PC-9 (cell line): Measurements from ENCODE around the gene FGF12. TPM values are rescaled to one million over a fixed set of nuclear protein-coding genes. Genes with fewer than 3 reads are reported as not detected.
"Not testable (repeated sequence)": the region's sequence is repeated elsewhere in the genome, so short reads cannot be mapped to it uniquely, and the experiment has no call there.

ENCODE experiments used
- Bru-seq: library from RNA; stranded (reverse); fragments of 400-500 nt; gene quantifications from one replicate; lab custom pipeline; 2021; lab: Mats Ljungman, UMichigan
- BruChase-seq, 2 experiments: library from RNA; stranded (reverse); fragments of 400-500 nt; gene quantifications; one replicate each; lab custom pipeline; 2021; lab: Mats Ljungman, UMichigan
- BruUV-seq: library from RNA; stranded (reverse); fragments of 400-500 nt; replicated peaks from 2 replicates; lab custom pipeline; 2021; lab: Mats Ljungman, UMichigan
- CTCF ChIA-PET: fragments of 300-600 bp; sonication (Branson Sonifier 250); formaldehyde crosslinking; loops from one replicate; lab custom pipeline; 2022; ENCODE audit warnings: antibody characterized with exemption; lab: Charles Lee
- POLR2A ChIA-PET: fragments of 300-600 bp; sonication (Branson Sonifier 250); formaldehyde crosslinking; loops from one replicate; lab custom pipeline; 2022; ENCODE audit warnings: antibody characterized with exemption; ENCODE audit not compliant: unreplicated experiment; lab: Charles Lee
- DNase-seq, 2 experiments: peaks; one replicate each; pipeline versions ENCODE4 v3.0.0 to v3.0.0-alpha.2; 2015 to 2022; ENCODE audit warnings: mixed read lengths in 1 of 2
- H2AFZ ChIP-seq: fragments of 200-600 bp; sonication (generic); 2 replicates; pipeline ENCODE4 v1.8.1; 2017; ENCODE audit warnings: antibody characterized with exemption
- H3F3A ChIP-seq: fragments of 200-600 bp; sonication (generic); 2 replicates; pipeline ENCODE4 v1.8.1; 2017; ENCODE audit warnings: antibody characterized with exemption, mild to moderate bottlenecking, low read depth; ENCODE audit not compliant: insufficient read depth
- H3K27ac ChIP-seq: fragments of 200-600 bp; sonication (generic); 2 replicates; pipeline ENCODE4 v1.6.1; 2016; ENCODE audit warnings: mixed run types
- H3K27me3 ChIP-seq: fragments of 200-600 bp; sonication (generic); 2 replicates; pipeline ENCODE4 v1.6.1; 2016; ENCODE audit warnings: low read depth, mixed run types; ENCODE audit not compliant: insufficient read depth
- H3K36me3 ChIP-seq: fragments of 200-600 bp; sonication (generic); 2 replicates; pipeline ENCODE4 v1.6.1; 2016; ENCODE audit warnings: low read depth, mixed run types
- H3K4me1 ChIP-seq: fragments of 200-600 bp; sonication (generic); replicated peaks from 2 replicates; pipeline ENCODE4 v1.6.1; 2016; ENCODE audit warnings: mixed run types; ENCODE audit not compliant: insufficient read depth
- H3K4me2 ChIP-seq: fragments of 200-600 bp; sonication (generic); 2 replicates; pipeline ENCODE4 v1.6.1; 2017; ENCODE audit warnings: mixed run types
- H3K4me3 ChIP-seq: fragments of 200-600 bp; sonication (generic); 2 replicates; pipeline ENCODE4 v1.6.1; 2016; ENCODE audit warnings: mixed run types
- H3K79me2 ChIP-seq: fragments of 200-600 bp; sonication (generic); 2 replicates; pipeline ENCODE4 v1.6.1; 2017; ENCODE audit warnings: low read depth, mixed run types
- H3K9me2 ChIP-seq: fragments of 200-600 bp; sonication (generic); 2 replicates; pipeline ENCODE4 v1.8.1; 2017; ENCODE audit warnings: mild to moderate bottlenecking; ENCODE audit not compliant: insufficient read depth
- H3K9me3 ChIP-seq: fragments of 200-600 bp; sonication (generic); 2 replicates; pipeline ENCODE4 v1.8.1; 2016; ENCODE audit warnings: low read depth; ENCODE audit not compliant: insufficient read depth
- H4K20me1 ChIP-seq: fragments of 200-600 bp; sonication (generic); 2 replicates; pipeline ENCODE4 v1.8.1; 2017; ENCODE audit not compliant: insufficient read depth
- EZH2 ChIP-seq: fragments of 200-600 bp; sonication (generic); IDR thresholded peaks from 2 replicates; pipeline ENCODE4 v1.8.0; 2017; ENCODE audit warnings: antibody characterized with exemption, low read depth
- intact Hi-C: fragments of 100-400 bp; cut with micrococcal nuclease; formaldehyde crosslinking; loops from one replicate; pipeline ENCODE4 v1.10.0; 2022; ENCODE audit not compliant: unreplicated experiment
- long read RNA-seq: library from polyadenylated mRNA; stranded (forward); transcript quantifications from one replicate; pipeline ENCODE4 v2.0.0, GENCODE V29; 2022
- total RNA-seq: library from RNA; stranded (reverse); gene quantifications from 2 replicates; pipeline ENCODE4 v1.2.3, GENCODE V29; 2021
- TF ChIP-seq, protein P1 (sequence below): fragments of 200-600 bp; sonication (generic); conservative IDR thresholded peaks from 2 replicates; pipeline ENCODE4 v1.6.1; 2017; ENCODE audit warnings: mixed run types, antibody characterized with exemption, mild to moderate bottlenecking, moderate library complexity

FGF12 gene
- total RNA-seq (5.6 and 10.9 TPM in 2 replicates), Bru-seq, nascent RNA (percentile 49 among the genes with signal in this experiment), BruChase-seq, experiment 1, labeled RNA remaining after a 2-hour chase (percentile 50 among the genes with signal in this experiment), BruChase-seq, experiment 2, labeled RNA remaining after a 6-hour chase (percentile 44 among the genes with signal in this experiment)
- long read RNA-seq, partial matches to known transcripts: 2 of 11 reads
- long read RNA-seq, other reads (novel, unspliced or antisense): 9 of 11 reads

DNA sequence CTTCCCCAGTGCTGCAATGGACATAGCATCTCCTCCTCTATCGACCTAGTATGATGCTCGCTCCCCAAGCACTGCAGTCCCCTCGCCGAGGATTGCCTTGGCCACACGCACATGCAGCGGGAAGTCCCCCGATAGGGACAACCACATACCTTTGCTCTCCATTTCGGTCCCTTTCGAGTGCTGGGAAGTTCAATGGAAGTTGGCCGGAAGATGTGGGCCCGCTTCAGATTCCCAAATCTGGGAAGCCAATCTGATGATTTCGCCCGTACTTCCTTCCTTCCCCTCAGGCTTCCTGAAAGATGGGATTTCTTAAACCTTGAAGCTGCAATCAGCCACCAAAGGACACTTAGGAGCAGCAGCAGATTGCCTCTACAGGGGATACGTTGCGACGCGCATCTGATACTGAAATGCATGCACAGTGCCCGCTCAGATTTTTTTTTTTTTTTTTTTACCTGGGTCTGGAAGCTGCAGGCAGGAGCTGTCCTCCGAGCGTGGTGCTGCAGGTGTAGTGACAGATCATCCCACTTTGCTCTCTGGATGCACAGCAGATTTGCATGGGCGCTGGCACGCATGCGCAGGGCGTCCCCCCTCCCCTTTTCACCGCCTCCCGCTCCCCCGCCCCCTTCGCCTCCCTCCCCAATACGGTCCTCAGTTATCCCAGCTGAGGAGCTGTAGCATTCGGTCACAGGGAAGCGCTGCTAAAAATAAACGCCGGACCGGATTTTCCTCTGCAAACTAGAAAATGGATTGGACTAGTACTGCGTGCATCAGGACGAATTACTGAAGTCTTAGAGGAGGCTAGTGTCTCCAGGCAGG is at the start of gene FGF12:
Gene FGF12, minus strand, starts transcription at position 510 of the 816 bp plus-strand sequence.
- no peaks in the 10 kb centered on the region for H3F3A ChIP-seq
- TF ChIP-seq, protein P1, sequence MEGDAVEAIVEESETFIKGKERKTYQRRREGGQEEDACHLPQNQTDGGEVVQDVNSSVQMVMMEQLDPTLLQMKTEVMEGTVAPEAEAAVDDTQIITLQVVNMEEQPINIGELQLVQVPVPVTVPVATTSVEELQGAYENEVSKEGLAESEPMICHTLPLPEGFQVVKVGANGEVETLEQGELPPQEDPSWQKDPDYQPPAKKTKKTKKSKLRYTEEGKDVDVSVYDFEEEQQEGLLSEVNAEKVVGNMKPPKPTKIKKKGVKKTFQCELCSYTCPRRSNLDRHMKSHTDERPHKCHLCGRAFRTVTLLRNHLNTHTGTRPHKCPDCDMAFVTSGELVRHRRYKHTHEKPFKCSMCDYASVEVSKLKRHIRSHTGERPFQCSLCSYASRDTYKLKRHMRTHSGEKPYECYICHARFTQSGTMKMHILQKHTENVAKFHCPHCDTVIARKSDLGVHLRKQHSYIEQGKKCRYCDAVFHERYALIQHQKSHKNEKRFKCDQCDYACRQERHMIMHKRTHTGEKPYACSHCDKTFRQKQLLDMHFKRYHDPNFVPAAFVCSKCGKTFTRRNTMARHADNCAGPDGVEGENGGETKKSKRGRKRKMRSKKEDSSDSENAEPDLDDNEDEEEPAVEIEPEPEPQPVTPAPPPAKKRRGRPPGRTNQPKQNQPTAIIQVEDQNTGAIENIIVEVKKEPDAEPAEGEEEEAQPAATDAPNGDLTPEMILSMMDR: no peak
- TF ChIP-seq EZH2: no peak
- H3K4me2 ChIP-seq: no peak within 1 kb of the TSS
- H3K79me2 ChIP-seq: no peaks in the 10 kb centered on the region
- no peak within 1 kb of the TSS for H3K4me3 ChIP-seq
- H3K9me2 ChIP-seq: no peaks in the 10 kb centered on the region
- intact Hi-C loops: no loop called here
- H3K27me3 ChIP-seq: no peaks in the 10 kb centered on the region
- no peaks in the 10 kb centered on the region for H3K36me3 ChIP-seq
- H2AFZ ChIP-seq: no peak within 1 kb of the TSS
- no peaks in the 10 kb centered on the region for H3K4me1 ChIP-seq
- DNase-seq: peak in 1 of 2 experiments; percentile 65
- H3K27ac ChIP-seq: no peak within 1 kb of the TSS
- H4K20me1 ChIP-seq: no peaks in the 10 kb centered on the region
- no peaks in the 10 kb centered on the region for H3K9me3 ChIP-seq
- POLR2A ChIA-PET: interaction anchor here (0.6 kb wide), 1 partner anchor 188 kb away, joined by 9 read pairs; no protein-coding TSS in a partner anchor
- CTCF ChIA-PET: interaction anchor here (0.6 kb wide), 2 partner anchors 45 to 875 kb away, joined by 3 to 4 read pairs; no protein-coding TSS in a partner anchor
- BruUV-seq: no TSS peak

DNA sequence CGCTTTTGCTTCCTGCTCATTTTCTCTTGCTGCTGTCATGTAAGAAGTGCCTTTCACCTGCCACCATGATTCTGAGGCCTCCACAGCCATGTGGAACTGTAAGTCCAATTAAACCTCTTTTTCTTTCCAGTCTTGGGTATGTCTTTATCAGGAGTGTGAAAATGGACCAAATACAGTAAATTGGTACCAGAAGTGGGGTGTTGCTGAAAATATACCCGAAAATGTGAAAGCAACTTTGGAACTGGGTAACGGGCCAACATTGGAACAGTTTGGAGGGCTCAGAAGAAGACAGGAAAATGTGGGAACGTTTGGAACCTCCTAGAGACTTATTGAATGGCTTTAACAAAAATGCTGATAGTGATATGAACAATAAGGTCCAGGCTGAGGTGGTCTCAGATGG is 47.0 kb upstream of the FGF12 start:
- H2AFZ ChIP-seq, H3F3A ChIP-seq, BruUV-seq, H3K27ac ChIP-seq, CTCF ChIA-PET, H3K4me1 ChIP-seq, H3K79me2 ChIP-seq, H3K4me2 ChIP-seq, H3K4me3 ChIP-seq, H3K9me3 ChIP-seq, intact Hi-C loops, H3K27me3 ChIP-seq, H4K20me1 ChIP-seq, H3K9me2 ChIP-seq, H3K36me3 ChIP-seq: not testable (repeated sequence)
- POLR2A ChIA-PET: interaction anchor here (0.7 kb wide), 1 partner anchor 20 kb away, joined by 6 read pairs; no protein-coding TSS in a partner anchor
- DNase-seq: peak in 1 of 2 experiments; percentile 12

DNA sequence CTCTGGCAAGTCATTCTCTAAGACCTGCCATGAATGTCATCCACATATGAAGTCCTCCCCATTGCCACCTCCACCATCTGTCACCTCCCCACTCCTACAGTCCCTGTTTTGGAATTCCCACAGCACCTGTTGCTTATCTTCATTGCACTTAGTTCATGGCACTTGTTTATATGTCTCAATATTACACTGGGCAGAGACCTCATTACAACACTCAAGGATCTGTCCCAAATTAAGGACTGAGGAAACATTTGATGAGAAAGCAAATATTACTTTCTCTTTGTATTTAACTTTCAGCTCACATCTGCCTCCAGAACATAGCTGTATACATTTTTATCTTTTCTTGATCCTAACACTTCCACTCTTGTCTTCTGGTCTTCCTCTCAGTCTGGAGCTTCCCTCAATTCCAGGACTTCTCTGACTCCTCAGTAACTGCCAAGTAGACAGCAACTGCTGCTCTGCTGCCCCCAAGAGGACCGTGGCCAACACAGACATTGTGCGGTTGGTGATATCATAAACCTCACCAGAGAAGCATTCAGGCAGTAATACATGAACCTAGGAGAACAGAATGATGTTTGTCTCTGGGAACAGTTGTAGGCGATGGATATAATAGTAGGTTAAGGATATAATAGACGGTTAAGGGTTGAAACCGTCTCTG is 45.0 kb upstream of the FGF12 start:
- Histone ChIP-seq H2AFZ (no peak overlapping the region), H3K4me2 (no peak overlapping the region), H4K20me1 (no peaks in the 10 kb centered on the region), H3K27ac (no peak overlapping the region), H3K79me2 (no peaks in the 10 kb centered on the region), H3K9me2 (no peaks in the 10 kb centered on the region), H3K4me1 (no peaks in the 10 kb centered on the region), H3F3A (no peaks in the 10 kb centered on the region), H3K27me3 (no peaks in the 10 kb centered on the region), H3K4me3 (no peak overlapping the region), H3K36me3 (no peaks in the 10 kb centered on the region), H3K9me3 (peaks cover 8% of the 10 kb centered on the region; the same call in 1 of the 2 replicates)
- ChIA-PET CTCF (interaction anchor here (0.5 to 1.0 kb wide), 4 partner anchors 42 to 916 kb away, joined by 3 to 7 read pairs (median 5); no protein-coding TSS in a partner anchor), POLR2A (no interaction called here)
- BruUV-seq: no TSS peak
- TF ChIP-seq, protein P1: peak; percentile 80
- TF ChIP-seq EZH2: no peak
- DNase-seq: peak; percentile 43 to 53
- intact Hi-C loops: loop anchor here (1.0 kb wide), 3 partner anchors 31 to 305 kb away; no protein-coding TSS in a partner anchor
